ENCODE measurements around the gene KLF1. TPM values are rescaled to one million over a fixed set of nuclear protein-coding genes. Genes with fewer than 3 reads are reported as not detected.

KLF1 gene
- polyA plus RNA-seq, 1 of the 3 experiments (the other 2 are of a cell fraction) = not detected

- no peak for TF ChIP-seq CTCF (IDR thresholded peaks at IDR 0.05)
- TF ChIP-seq YY1 (IDR thresholded peaks at IDR 0.05; ENCODE audit: low read depth) = peak; percentile 100
- no peak for TF ChIP-seq TEAD4 (IDR thresholded peaks at IDR 0.05; ENCODE audit: borderline replicate concordance, insufficient read depth)
- peak; percentile 77 for TF ChIP-seq CHD2 (IDR thresholded peaks at IDR 0.05; ENCODE audit: low read length, partially characterized antibody)
- TF ChIP-seq TAF1 (IDR thresholded peaks at IDR 0.05; ENCODE audit: borderline replicate concordance, low read depth, low read length) = peak; percentile 94
- no peak for TF ChIP-seq PBX3 (IDR thresholded peaks at IDR 0.05)
- no peak for TF ChIP-seq FOXJ3 (CRISPR knock-in tag; IDR thresholded peaks at IDR 0.05)
- TF ChIP-seq RFX5 (IDR thresholded peaks at IDR 0.05; ENCODE audit: low read length) = no peak
- TF ChIP-seq ELF1 (IDR thresholded peaks at IDR 0.05) = peak; percentile 66
- TF ChIP-seq POLR2AphosphoS5 (IDR thresholded peaks at IDR 0.05; ENCODE audit: low read depth, low read length) = peak; percentile 97
- TF ChIP-seq EP300 (IDR thresholded peaks at IDR 0.05; ENCODE audit: borderline replicate concordance in 1 of 2, low read depth in 1 of 2, low read length in 1 of 2) = no peak
- TF ChIP-seq SMC3 (IDR thresholded peaks at IDR 0.05; ENCODE audit: low read depth, low read length) = no peak
- TF ChIP-seq MXI1 (IDR thresholded peaks at IDR 0.05; ENCODE audit: low read depth, low read length) = peak; percentile 93
- no peak for TF ChIP-seq ZBTB33 (IDR thresholded peaks at IDR 0.05; ENCODE audit: borderline replicate concordance, low read depth)
- no peak for TF ChIP-seq GATA2 (CRISPR knock-in tag; IDR thresholded peaks at IDR 0.05)
- peak; percentile 68; the same call in 1 of the 2 replicates for TF ChIP-seq USF1 (IDR thresholded peaks at IDR 0.05; ENCODE audit: borderline replicate concordance, low read depth)
- TF ChIP-seq MEF2A (IDR thresholded peaks at IDR 0.05; ENCODE audit: borderline replicate concordance, low read depth) = no peak
- TF ChIP-seq TCF12 (IDR thresholded peaks at IDR 0.05) = no peak
- TF ChIP-seq MAX (IDR thresholded peaks at IDR 0.05; ENCODE audit: low read depth) = peak; percentile 98
Measured at GRCh38 chr19:12933287-12934072, 46.5 kb upstream of the KLF1 start, which contains the start of gene FARSA (continued).

Data from SK-N-SH (cell line).